Fibroblast of skin of back (primary cell): ENCODE results near the gene LRRN2.
A peak's percentile ranks its signal among the peaks of the same experiment; 100 is the strongest.

Source experiments
- DNase-seq: peaks from one replicate; pipeline ENCODE4 v3.0.0-alpha.2; 2013

LRRN2 gene

DNA sequence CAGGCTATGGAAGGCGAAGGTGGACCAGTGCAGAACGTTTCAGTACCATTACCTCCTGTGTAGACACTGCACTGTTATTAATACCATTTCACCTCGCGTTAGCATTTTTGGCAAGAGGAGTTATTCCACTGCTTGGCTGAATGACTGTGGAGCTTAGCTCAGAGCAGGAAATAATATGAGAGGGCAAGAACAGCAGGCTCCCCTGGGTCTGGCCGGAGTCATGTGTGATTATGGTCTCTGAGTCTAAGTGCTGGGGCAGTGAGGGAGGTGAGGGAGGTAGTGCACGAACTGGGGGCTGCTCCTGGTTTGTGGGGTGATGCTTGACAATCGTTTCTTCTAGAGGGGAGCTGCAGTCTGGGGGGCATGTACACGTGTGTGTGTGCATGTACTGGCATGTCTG is 86.4 kb downstream of the LRRN2 start:
- no peak for DNase-seq

GRCh38 chr1:204598319-204598969 is 87.1 kb downstream of the LRRN2 start:
- DNase-seq: no peak

- peak; percentile 8 for DNase-seq
Measured at GRCh38 chr1:204592246-204592948, 93.1 kb downstream of the LRRN2 start.

DNA sequence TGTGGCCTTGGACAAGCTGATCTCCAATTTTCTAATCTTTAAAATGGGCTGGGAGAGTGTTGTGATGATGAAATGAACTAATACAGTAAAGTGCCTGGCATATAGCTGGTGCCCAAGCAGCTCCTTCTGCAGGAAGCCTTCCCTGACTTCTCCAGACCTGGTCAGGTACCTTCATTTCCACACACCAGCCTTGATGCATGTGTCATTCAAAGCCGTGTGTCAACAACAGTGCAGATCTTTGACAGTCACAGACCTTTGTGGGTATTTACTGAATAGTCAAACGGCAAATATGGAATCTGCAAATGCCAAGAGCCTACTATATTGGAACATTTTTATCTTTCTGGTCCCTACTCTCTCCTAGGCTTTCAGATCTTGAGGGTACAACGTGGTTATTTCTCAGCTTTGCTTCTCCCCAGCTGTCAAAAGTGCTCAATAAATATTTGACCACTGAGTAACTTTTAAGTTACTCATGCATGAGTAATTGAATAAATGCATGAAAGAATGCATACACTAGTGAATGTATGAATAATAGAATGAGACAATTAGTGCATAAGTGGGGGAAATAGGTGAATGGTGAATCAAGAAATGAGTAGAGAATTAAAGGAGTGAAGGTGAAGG is 94.0 kb downstream of the LRRN2 start:
- peak; percentile 84 for DNase-seq

GRCh38 chr1:204589409-204590038 is 96.0 kb downstream of the LRRN2 start:
- peak; percentile 65 for DNase-seq

- DNase-seq: no peak
Measured at GRCh38 chr1:204588826-204589225, 96.7 kb downstream of the LRRN2 start.

GRCh38 chr1:204587621-204588020 is 97.9 kb downstream of the LRRN2 start:
- DNase-seq: no peak

- no peak for DNase-seq
Measured at GRCh38 chr1:204584699-204585372, 100.7 kb downstream of the LRRN2 start.

- no peak for DNase-seq
Measured at GRCh38 chr1:204583909-204584632, 101.5 kb downstream of the LRRN2 start.

DNA sequence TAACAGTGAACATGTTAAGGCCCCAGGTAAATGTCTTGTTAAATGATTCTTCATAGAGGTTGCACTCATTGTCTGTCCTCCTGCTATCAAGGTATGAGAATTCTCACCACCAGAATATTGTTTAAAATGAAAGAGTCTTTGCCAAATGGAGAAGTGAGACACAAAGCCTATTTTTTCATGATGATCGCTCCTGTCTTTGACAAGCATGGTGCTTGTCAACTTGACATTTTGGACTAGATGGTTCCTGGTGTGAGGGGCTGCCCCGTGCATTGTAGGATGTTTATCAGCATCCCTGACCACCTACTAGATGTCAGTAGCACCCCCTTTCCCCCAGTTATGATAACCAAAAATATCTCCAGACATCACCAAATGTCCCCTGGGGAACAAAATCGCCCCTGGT is 103.8 kb downstream of the LRRN2 start:
- no peak for DNase-seq

DNA sequence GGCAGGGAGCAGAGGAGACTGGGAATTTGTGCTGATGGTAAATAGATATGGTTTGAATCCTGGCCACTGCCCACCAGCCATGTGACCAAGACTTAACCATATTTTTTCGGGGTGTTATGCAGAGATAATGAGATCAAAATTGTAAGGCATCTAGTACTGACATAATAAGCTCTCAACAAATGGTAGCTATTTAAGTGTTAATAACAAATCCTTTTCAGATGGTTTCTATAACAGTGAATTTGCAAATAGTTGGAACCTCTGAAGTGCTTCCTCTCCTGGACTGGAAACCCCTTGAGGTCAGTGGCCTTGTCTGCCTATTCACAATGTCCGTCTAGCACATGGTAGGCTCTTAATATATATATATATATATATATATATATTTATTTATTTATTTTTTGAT is 104.7 kb downstream of the LRRN2 start:
- DNase-seq: no peak

DNA sequence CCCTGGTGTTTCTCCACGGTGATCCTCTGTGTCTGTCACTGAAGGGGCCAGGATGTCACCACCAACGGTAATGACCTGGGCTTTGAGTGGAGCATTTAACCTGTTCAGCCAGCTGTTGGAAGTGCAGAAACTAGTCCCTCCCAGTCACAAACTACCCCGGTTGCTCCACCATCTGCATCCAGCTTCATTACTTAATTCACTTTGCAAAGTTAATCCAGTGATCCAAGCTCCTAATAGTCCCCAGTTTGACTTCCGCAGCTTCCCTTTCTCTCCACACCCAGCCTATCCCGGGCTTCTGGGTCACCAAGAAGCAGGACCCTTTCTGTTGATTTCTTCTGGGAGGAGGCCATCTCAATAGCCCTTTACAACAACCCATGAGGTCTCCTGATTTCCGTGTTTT is 105.9 kb downstream of the LRRN2 start:
- DNase-seq: no peak

- DNase-seq: peak; percentile 34
Measured at GRCh38 chr1:204578867-204579664, 106.5 kb downstream of the LRRN2 start.

DNA sequence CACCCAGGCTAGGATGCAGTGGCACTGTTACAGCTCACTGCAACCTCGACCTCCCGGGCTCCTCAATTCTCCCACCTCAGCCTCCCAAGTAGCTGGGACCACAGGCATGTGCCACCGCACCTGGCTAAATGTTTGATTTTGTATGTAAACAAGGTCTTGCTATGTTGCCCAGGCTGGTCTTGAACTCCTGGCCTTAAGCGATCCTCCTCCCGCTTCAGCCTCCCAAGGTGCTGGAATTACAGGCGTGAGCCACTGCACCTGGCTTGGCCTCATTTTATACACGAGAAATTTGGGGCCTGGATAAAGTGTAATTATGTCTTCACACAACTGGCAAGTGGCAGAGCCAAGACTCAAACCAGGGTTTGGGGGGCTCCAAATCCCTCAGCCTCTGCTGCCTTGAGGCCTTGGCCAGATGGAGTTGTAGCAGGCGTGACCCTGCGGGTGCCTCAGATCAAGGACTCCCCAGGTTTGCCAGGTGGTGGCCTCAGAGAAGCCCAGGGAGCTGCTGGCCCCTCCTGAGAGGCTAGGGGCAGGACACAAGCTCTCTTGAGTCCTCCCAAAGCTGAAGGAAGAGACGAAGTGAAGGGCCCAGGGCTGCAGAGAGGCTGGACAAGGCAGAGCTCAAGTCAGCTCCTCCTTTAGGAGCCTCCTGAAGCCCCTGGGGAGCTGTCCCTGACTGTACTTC is 107.6 kb downstream of the LRRN2 start:
- DNase-seq: no peak

DNA sequence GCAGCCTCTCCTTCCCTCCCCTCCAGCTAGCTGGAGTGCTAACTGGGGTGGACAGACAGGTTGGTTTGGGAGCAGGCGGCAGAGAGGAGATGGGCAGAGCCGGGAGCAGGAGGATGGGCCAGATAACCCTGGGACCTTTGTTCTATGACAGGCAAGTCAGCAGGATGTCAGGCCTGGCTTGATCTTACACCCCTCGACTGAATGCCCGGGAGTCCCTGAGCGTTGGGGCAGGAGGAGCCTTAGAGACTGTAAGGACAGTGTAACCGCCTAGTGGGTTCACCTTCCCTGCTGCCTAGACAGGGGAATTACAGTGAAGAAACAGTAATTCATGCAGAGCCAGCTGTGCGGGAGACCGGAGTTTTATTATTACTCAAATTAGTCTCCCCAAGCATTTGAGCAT is 109.1 kb downstream of the LRRN2 start:
- DNase-seq: no peak

DNA sequence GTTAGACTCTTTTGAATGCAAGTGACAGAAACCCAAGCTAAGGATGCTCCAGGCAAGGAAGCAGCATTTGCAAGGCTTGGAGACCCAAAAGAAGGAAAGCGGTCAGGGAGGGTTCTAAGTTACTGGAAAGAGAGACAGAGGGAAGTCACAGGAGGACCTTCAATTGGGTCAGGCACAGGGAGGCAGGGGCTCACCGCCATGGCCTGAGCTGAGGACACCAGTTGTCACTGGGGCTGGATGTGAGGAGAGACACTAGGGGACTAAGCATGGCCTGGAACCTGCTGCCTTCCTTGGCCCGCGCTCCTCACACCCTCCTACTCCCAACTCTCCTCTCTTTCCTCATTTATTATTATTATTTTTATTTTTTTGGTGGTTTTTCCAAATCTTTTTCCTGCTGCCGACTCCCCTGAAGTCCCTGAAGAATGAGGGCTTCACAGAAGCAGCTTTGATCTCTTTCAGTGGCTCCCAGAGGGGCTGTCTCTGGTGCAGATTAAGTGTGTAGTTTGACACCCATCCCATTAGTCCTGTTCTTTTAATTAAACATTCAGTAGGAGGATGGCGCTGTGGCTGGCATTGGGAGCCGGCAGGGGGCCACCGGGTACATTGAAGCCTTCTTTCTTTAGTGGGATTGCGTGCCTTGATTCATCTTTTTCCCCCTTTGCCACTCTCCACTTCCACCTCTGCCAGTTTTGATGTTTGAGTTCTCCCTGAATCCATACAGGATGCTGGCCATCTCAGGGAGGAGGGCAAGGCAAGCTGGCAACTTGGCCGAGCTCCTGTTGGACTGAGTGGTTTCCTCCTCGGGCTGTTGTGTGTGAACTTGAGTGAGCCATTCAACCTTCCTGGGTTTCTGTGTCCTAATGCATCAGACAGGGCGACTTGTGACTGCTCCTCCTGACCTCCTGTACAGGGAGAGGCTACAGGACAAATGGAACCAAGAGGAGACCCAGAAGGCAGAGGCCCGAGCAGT is 110.0 kb downstream of the LRRN2 start:
- no peak for DNase-seq

DNA sequence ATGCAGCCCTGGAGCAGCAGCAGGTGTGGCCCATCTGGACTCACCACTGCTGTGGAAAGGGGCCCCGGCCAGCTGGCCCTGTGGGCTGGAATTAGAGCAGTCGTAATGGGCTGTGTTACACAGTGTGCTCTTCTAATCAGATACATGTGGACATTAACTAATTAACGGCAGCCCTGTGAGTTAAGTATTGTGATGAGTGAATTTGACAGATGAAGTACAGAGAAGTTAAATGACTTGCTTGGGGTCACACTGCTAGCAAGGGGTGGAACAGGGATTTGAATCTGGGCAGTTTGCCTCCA is 110.7 kb downstream of the LRRN2 start:
- DNase-seq: no peak

GRCh38 chr1:204574016-204574864 is 111.3 kb downstream of the LRRN2 start:
- DNase-seq: peak; percentile 16
